IMR-90 (cell line): Measurements from ENCODE around the gene ITK. TPM values are rescaled to one million over a fixed set of nuclear protein-coding genes. Genes with fewer than 3 reads are reported as not detected.

Experiments
- ATAC-seq: fragments of 200-7000 bp; cut with Tn5 transposase; 2 replicates; pipeline ENCODE4 v1.9.1; 2020; ENCODE audit warnings: low read depth, mild to moderate bottlenecking, moderate library complexity
- BruUV-seq: library from RNA; stranded (reverse); fragments of 400-500 nt; replicated peaks from 2 replicates; lab custom pipeline; 2021; lab: Mats Ljungman, UMichigan
- CTCF ChIA-PET: fragments of 300-600 bp; formaldehyde crosslinking; extraction: SDS; loops from one replicate; lab custom pipeline; 2021; ENCODE audit warnings: antibody characterized with exemption; lab: Yijun Ruan, JAX
- POLR2A ChIA-PET: fragments of 300-600 bp; sonication (Branson Sonifier 250); formaldehyde crosslinking; loops from one replicate; lab custom pipeline; 2022; ENCODE audit warnings: antibody characterized with exemption; ENCODE audit not compliant: unreplicated experiment; lab: Charles Lee
- DNase-seq: peaks from one replicate; pipeline ENCODE4 v3.0.0; 2013
- H2AFZ ChIP-seq: replicated peaks from 2 replicates; pipeline ENCODE3; 2013; ENCODE audit warnings: low read length, mild to moderate bottlenecking; ENCODE audit not compliant: poor library complexity
- H2AK5ac ChIP-seq: 2 replicates; pipeline ENCODE4 v1.6.1; 2013; ENCODE audit warnings: low read depth, low read length, inconsistent platforms
- H2AK9ac ChIP-seq: replicated peaks from 2 replicates; pipeline ENCODE3; 2013; ENCODE audit warnings: mild to moderate bottlenecking, low read depth, low read length, moderate library complexity; ENCODE audit not compliant: poor library complexity
- H2BK120ac ChIP-seq: 2 replicates; pipeline ENCODE4 v1.6.1; 2013; ENCODE audit warnings: low read depth, low read length, inconsistent platforms
- H2BK15ac ChIP-seq: 3 replicates; pipeline ENCODE4 v1.6.1; 2013; ENCODE audit warnings: low read depth, low read length, inconsistent platforms
- H2BK20ac ChIP-seq: 2 replicates; pipeline ENCODE4 v1.6.1; 2013; ENCODE audit warnings: low read depth, mild to moderate bottlenecking, inconsistent platforms, low read length, moderate library complexity
- H2BK5ac ChIP-seq: 2 replicates; pipeline ENCODE4 v1.6.1; 2013; ENCODE audit warnings: mild to moderate bottlenecking, low read depth, low read length, inconsistent platforms; ENCODE audit not compliant: poor library complexity, severe bottlenecking
- H3K14ac ChIP-seq: replicated peaks from 2 replicates; pipeline ENCODE4 v1.6.1; 2013; ENCODE audit warnings: low read depth, low read length, inconsistent platforms
- H3K18ac ChIP-seq: 2 replicates; pipeline ENCODE4 v1.6.1; 2013; ENCODE audit warnings: low read depth, low read length, control low read depth
- H3K23ac ChIP-seq: 2 replicates; pipeline ENCODE4 v1.6.1; 2013; ENCODE audit warnings: low read depth, low read length, inconsistent platforms
- H3K27ac ChIP-seq: 2 replicates; pipeline ENCODE4 v1.5.1; 2013; ENCODE audit warnings: mild to moderate bottlenecking, control low read depth, low read length; ENCODE audit not compliant: insufficient read depth
- H3K27me3 ChIP-seq: 2 replicates; pipeline ENCODE4 v1.6.1; 2013; ENCODE audit warnings: low read length; ENCODE audit not compliant: control insufficient read depth, insufficient read depth
- H3K36me3 ChIP-seq: 2 replicates; pipeline ENCODE4 v1.6.1; 2013; ENCODE audit warnings: low read length, mixed read lengths; ENCODE audit not compliant: control insufficient read depth, insufficient read depth
- H3K4ac ChIP-seq: 2 replicates; pipeline ENCODE4 v1.6.1; 2013; ENCODE audit warnings: low read depth, low read length, inconsistent platforms
- H3K4me1 ChIP-seq: 2 replicates; pipeline ENCODE4 v1.6.1; 2013; ENCODE audit warnings: low read length, mixed read lengths; ENCODE audit not compliant: control insufficient read depth, insufficient read depth
- H3K4me2 ChIP-seq: 2 replicates; pipeline ENCODE4 v1.6.1; 2013; ENCODE audit warnings: low read depth, mild to moderate bottlenecking, control low read depth, low read length, moderate library complexity
- H3K4me3 ChIP-seq: 2 replicates; pipeline ENCODE4 v1.5.1; 2013; ENCODE audit warnings: low read depth, mild to moderate bottlenecking, control low read depth, low read length, moderate library complexity; ENCODE audit not compliant: insufficient read depth
- H3K56ac ChIP-seq: 2 replicates; pipeline ENCODE4 v1.6.1; 2013; ENCODE audit warnings: low read length, inconsistent platforms; ENCODE audit not compliant: insufficient read depth; ENCODE audit errors: extremely low read depth
- H3K79me1 ChIP-seq, 2 experiments: 2 replicates each; pipeline ENCODE4 v1.6.1; 2013; ENCODE audit warnings: low read length in 2 of 2, inconsistent platforms in 1 of 2, low read depth in 1 of 2
- H3K9ac ChIP-seq: 2 replicates; pipeline ENCODE4 v1.6.1; 2013; ENCODE audit warnings: low read depth, low read length, control low read depth
- H3K9me1 ChIP-seq: 2 replicates; pipeline ENCODE4 v1.6.1; 2013; ENCODE audit warnings: low read length, inconsistent platforms; ENCODE audit not compliant: insufficient read depth
- H3K9me3 ChIP-seq: 2 replicates; pipeline ENCODE4 v1.6.1; 2013; ENCODE audit warnings: low read length; ENCODE audit not compliant: control insufficient read depth, insufficient read depth
- H4K20me1 ChIP-seq: 2 replicates; pipeline ENCODE4 v1.6.1; 2013; ENCODE audit warnings: low read length, inconsistent platforms; ENCODE audit not compliant: insufficient read depth
- H4K5ac ChIP-seq: 2 replicates; pipeline ENCODE4 v1.6.1; 2013; ENCODE audit warnings: mild to moderate bottlenecking, low read depth, low read length, control low read depth
- H4K8ac ChIP-seq, 2 experiments: 2 replicates each; pipeline ENCODE4 v1.6.1; 2013; ENCODE audit warnings: low read depth in 2 of 2, low read length in 2 of 2, control low read depth in 1 of 2, inconsistent platforms in 1 of 2
- H4K91ac ChIP-seq: 2 replicates; pipeline ENCODE4 v1.6.1; 2013; ENCODE audit warnings: low read depth, low read length, inconsistent platforms; ENCODE audit not compliant: insufficient read depth
- CEBPB ChIP-seq: IDR thresholded peaks from 2 replicates; pipeline ENCODE4 v1.6.1; 2012; ENCODE audit warnings: low read depth, low read length, improper control_type of control experiment
- CHD1 ChIP-seq: IDR thresholded peaks from 2 replicates; pipeline ENCODE4 v1.6.1; 2012; ENCODE audit warnings: low read depth, low read length, improper control_type of control experiment
- FOS ChIP-seq: fragments of 150-350 bp; IDR thresholded peaks from 2 replicates; pipeline ENCODE4 v1.6.1; 2016; ENCODE audit warnings: low read depth, low read length
- MAZ ChIP-seq: IDR thresholded peaks from 2 replicates; pipeline ENCODE4 v1.6.1; 2012; ENCODE audit warnings: low read depth, mild to moderate bottlenecking, low read length, improper control_type of control experiment, moderate library complexity, borderline replicate concordance
- RFX5 ChIP-seq: IDR thresholded peaks from 2 replicates; pipeline ENCODE4 v1.8.0; 2012; ENCODE audit warnings: low read depth, mild to moderate bottlenecking, low read length, moderate library complexity
- WGBS, 2 experiments: methylation state at CpG; one replicate each; pipeline versions ENCODE4 v1.1.5 to v1.1.7; 2013; ENCODE audit warnings: missing lambda C conversion rate in 2 of 2; ENCODE audit not compliant: insufficient read length in 1 of 2; ENCODE audit errors: extremely low coverage in 2 of 2; 5-methylcytosine and 5-hydroxymethylcytosine counted together
- dilution Hi-C: fragments of 300-500 bp; cut with HindIII; formaldehyde crosslinking; loops from one replicate; pipeline ENCODE4 v1.14.3; 2018; ENCODE audit warnings: low sequenced_read_pairs; ENCODE audit not compliant: unreplicated experiment
- in situ Hi-C: fragments of 300-500 bp; cut with MboI; formaldehyde crosslinking; loops from 3 replicates; pipeline ENCODE4 v1.14.3; 2019; ENCODE audit warnings: low sequenced_read_pairs, inconsistent platforms, mixed read lengths
- intact Hi-C: fragments of 100-400 bp; cut with micrococcal nuclease; formaldehyde crosslinking; loops from 2 replicates; pipeline ENCODE4 v1.10.0; 2022
- polyA plus RNA-seq, 3 experiments: library from polyadenylated mRNA; depleted of rRNA; stranded (reverse); fragments of >200 nt; gene quantifications; 2 replicates each; pipeline ENCODE4 v1.2.3, GENCODE V29; 2012; ENCODE audit warnings: low replicate concordance in 1 of 3
- total RNA-seq: library from RNA; depleted of rRNA; stranded (reverse); fragments of >200 nt; gene quantifications from 2 replicates; pipeline ENCODE4 v1.2.3, GENCODE V29; 2012

ITK gene
- total and polyA plus RNA-seq, 2 of the 4 experiments (the other 2 are of a cell fraction) = not detected

- Histone ChIP-seq H3K9ac (no peak overlapping the region), H2BK120ac (no peak overlapping the region), H4K91ac (no peak overlapping the region), H3K9me1 (no peaks in the 10 kb centered on the region), H3K4me1 (no peaks in the 10 kb centered on the region), H3K56ac (no peak overlapping the region), H3K23ac (no peak overlapping the region), H4K5ac (no peak overlapping the region), H4K20me1 (no peaks in the 10 kb centered on the region), H2BK5ac (no peak overlapping the region), H3K9me3 (no peaks in the 10 kb centered on the region), H2AK5ac (no peak overlapping the region), H3K36me3 (no peaks in the 10 kb centered on the region), H2AK9ac (no peak overlapping the region), H3K18ac (no peak overlapping the region), H3K4ac (no peak overlapping the region), H3K27me3 (peaks cover 2% of the 10 kb centered on the region; the same call in 1 of the 2 replicates), H3K4me3 (no peak overlapping the region), H3K27ac (no peak overlapping the region), H4K8ac (no peak overlapping the region), H2BK20ac (no peak overlapping the region), H3K79me1 (no peaks in the 10 kb centered on the region), H3K14ac (no peak overlapping the region), H3K4me2 (no peak overlapping the region), H2BK15ac (no peak overlapping the region), H2AFZ (no peak overlapping the region)
- POLR2A ChIA-PET = no interaction called here
- TF ChIP-seq FOS = no peak
- no peak for TF ChIP-seq MAZ
- no peak for TF ChIP-seq RFX5
- TF ChIP-seq CHD1 = no peak
- TF ChIP-seq CEBPB = no peak
- WGBS, 2 experiments = no CpG with 5 or more reads among the region's 3 CpGs
- ATAC-seq (no peak), DNase-seq (no peak)
- in situ Hi-C loops (no loop called here), dilution Hi-C loops (no loop called here), intact Hi-C loops (no loop called here)
- CTCF ChIA-PET = no interaction called here
- BruUV-seq = no TSS peak
These were observed 16.4 kb downstream of the ITK start for GRCh38 chr5:157197086-157197485.
